Mucosa of descending colon (tissue), 3 donors: ENCODE data around the gene CTNNBIP1. TPM values are rescaled to one million over a fixed set of nuclear protein-coding genes. Genes with fewer than 3 reads are reported as not detected.

Experiments
- ATAC-seq: fragments of 200-7000 bp; cut with Tn5 transposase; one replicate; pipeline ENCODE4 v1.9.1; 2020; ENCODE audit warnings: mild to moderate bottlenecking, moderate library complexity
- DNase-seq, 3 donors: peaks; one replicate each; pipeline ENCODE4 v3.0.0-alpha.2; 2020
- H3K36me3 ChIP-seq: fragments of 200-600 bp; one replicate; pipeline ENCODE4 v1.8.0; 2021; ENCODE audit warnings: low read depth, mild to moderate bottlenecking
- H3K4me1 ChIP-seq: fragments of 200-600 bp; one replicate; pipeline ENCODE4 v1.8.0; 2021; ENCODE audit warnings: low read depth, mild to moderate bottlenecking
- H3K4me3 ChIP-seq: fragments of 200-600 bp; one replicate; pipeline ENCODE4 v1.8.0; 2021; ENCODE audit warnings: mild to moderate bottlenecking
- H3K9me3 ChIP-seq: fragments of 200-600 bp; one replicate; pipeline ENCODE4 v1.8.0; 2021; ENCODE audit warnings: mild to moderate bottlenecking
- CTCF ChIP-seq: fragments of 200-600 bp; IDR thresholded peaks from one replicate; pipeline ENCODE4 v1.8.0; 2022; ENCODE audit warnings: antibody characterized with exemption, mild to moderate bottlenecking
- intact Hi-C, 2 donors: fragments of 100-400 bp; cut with DNase I in 1 of 2; cut with micrococcal nuclease in 1 of 2; formaldehyde crosslinking; loops; one replicate each; pipeline versions ENCODE4 v1.11.0 to v1.11.1; 2022; cut with DNase I, micrococcal nuclease
- total RNA-seq, 3 donors: library from RNA; stranded (reverse); fragmentation: NEBNext Ultra II Directional in 2 of 3; extraction: Animal tissue kit (Norgen Biotek cat#: 25700) in 2 of 3; gene quantifications; one replicate each; pipeline versions ENCODE4 v1.2.1 to v1.2.4, GENCODE V29; 2021 to 2023
- donor health status: DM: no; HTN: no; CAD: no; lungs with moderate emphysema.
- donor health status: DM: no; HTN: no; CAD: no.
- donor health status: DM: no; HTN: yes; CAD: no.

CTNNBIP1 gene
- total RNA-seq, 3 donors from 2014 or later = 20.0 to 24.4 (median 23.3) TPM

- ATAC-seq (peak; percentile 56), DNase-seq (no peak)
- no peak for TF ChIP-seq CTCF
These were observed 93.9 kb downstream of the CTNNBIP1 start for GRCh38 chr1:9816199-9816598.

GRCh38 chr1:9815150-9815549, 94.9 kb downstream of the CTNNBIP1 start:
- ATAC-seq (peak; percentile 95), DNase-seq (no peak)
- H3K4me3 ChIP-seq = no peak overlapping the region
- TF ChIP-seq CTCF = no peak
- no peaks in the 10 kb centered on the region for H3K36me3 ChIP-seq
- no peaks in the 10 kb centered on the region for H3K9me3 ChIP-seq
- peaks cover 39% of the 10 kb centered on the region for H3K4me1 ChIP-seq
- intact Hi-C loops = no loop called here

More at GRCh38 chr1:9816199-9816598, 93.9 kb downstream of the CTNNBIP1 start:
- intact Hi-C loops = no loop called here
- Histone ChIP-seq H3K36me3 (no peaks in the 10 kb centered on the region), H3K4me1 (peaks cover 32% of the 10 kb centered on the region), H3K9me3 (no peaks in the 10 kb centered on the region), H3K4me3 (no peak overlapping the region)

DNA sequence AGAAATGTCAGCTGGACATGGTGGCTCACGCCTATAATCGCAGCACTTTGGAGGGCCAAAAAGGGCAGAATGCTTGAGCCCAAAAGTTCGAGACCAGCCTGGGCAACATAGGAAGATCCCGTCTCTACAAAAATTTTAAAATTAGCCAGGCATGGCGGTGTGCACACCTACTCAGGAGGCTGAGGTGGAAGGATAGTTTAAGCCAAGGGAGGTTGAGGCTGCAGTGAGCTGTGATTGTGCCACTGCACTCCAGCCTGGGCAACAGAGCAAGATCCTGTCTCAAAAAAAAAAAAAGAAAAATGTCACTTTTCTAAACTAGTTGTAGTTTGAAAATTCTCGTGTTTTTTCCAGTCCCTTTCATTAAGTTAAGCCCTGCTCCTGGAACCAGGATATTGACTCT, 95.5 kb downstream of the CTNNBIP1 start:
- no peak for TF ChIP-seq CTCF
- peak in 1 of 3 donors; percentile 13 for DNase-seq
- Histone ChIP-seq H3K36me3 (no peaks in the 10 kb centered on the region), H3K4me3 (no peak overlapping the region), H3K9me3 (no peaks in the 10 kb centered on the region), H3K4me1 (peaks cover 39% of the 10 kb centered on the region)
- no peak for ATAC-seq
- intact Hi-C loops = no loop called here

- no peak for TF ChIP-seq CTCF
- no peaks in the 10 kb centered on the region for H3K36me3 ChIP-seq
- DNase-seq (no peak), ATAC-seq (no peak)
- H3K4me3 ChIP-seq = no peak overlapping the region
- H3K9me3 ChIP-seq = no peaks in the 10 kb centered on the region
- H3K4me1 ChIP-seq = peaks cover 34% of the 10 kb centered on the region
- intact Hi-C loops = no loop called here
These were observed 98.7 kb downstream of the CTNNBIP1 start for GRCh38 chr1:9811239-9811966.

GRCh38 chr1:9809100-9809510, 101.0 kb downstream of the CTNNBIP1 start:
- no peaks in the 10 kb centered on the region for H3K9me3 ChIP-seq
- DNase-seq (no peak), ATAC-seq (no peak)
- intact Hi-C loops = no loop called here
- TF ChIP-seq CTCF = no peak
- no peak overlapping the region for H3K4me3 ChIP-seq
- H3K4me1 ChIP-seq = peaks cover 32% of the 10 kb centered on the region
- no peaks in the 10 kb centered on the region for H3K36me3 ChIP-seq
